IMR-90 (cell line): ENCODE data around the gene TRAF3.

Source experiments
- CEBPB ChIP-seq: IDR thresholded peaks from 2 replicates; pipeline ENCODE4 v1.6.1; 2012; ENCODE audit warnings: low read depth, low read length, improper control_type of control experiment
- ELK1 ChIP-seq: fragments of 150-350 bp; IDR thresholded peaks from 2 replicates; pipeline ENCODE4 v1.6.1; 2016; ENCODE audit warnings: low read depth, mild to moderate bottlenecking, low read length, moderate library complexity, borderline replicate concordance
- MAFK ChIP-seq: IDR thresholded peaks from 2 replicates; pipeline ENCODE4 v1.6.1; 2012; ENCODE audit warnings: low read depth, low read length, improper control_type of control experiment
- MAZ ChIP-seq: IDR thresholded peaks from 2 replicates; pipeline ENCODE4 v1.6.1; 2012; ENCODE audit warnings: low read depth, mild to moderate bottlenecking, low read length, improper control_type of control experiment, moderate library complexity, borderline replicate concordance
- MXI1 ChIP-seq: IDR thresholded peaks from 2 replicates; pipeline ENCODE4 v1.6.1; 2012; ENCODE audit warnings: low read depth, mild to moderate bottlenecking, low read length, moderate library complexity, borderline replicate concordance
- NFE2L2 ChIP-seq: fragments of 150-350 bp; IDR thresholded peaks from 2 replicates; pipeline ENCODE4 v1.6.1; 2016; ENCODE audit warnings: low read depth, mild to moderate bottlenecking, low read length
- POLR2A ChIP-seq: IDR thresholded peaks from 2 replicates; pipeline ENCODE4 v1.6.1; 2012; ENCODE audit warnings: mild to moderate bottlenecking, low read depth, low read length
- RAD21 ChIP-seq: IDR thresholded peaks from 2 replicates; pipeline ENCODE4 v1.6.1; 2012; ENCODE audit warnings: low read length, improper control_type of control experiment
- RCOR1 ChIP-seq: IDR thresholded peaks from 2 replicates; pipeline ENCODE4 v1.6.1; 2012; ENCODE audit warnings: mild to moderate bottlenecking, low read length, improper control_type of control experiment; ENCODE audit not compliant: insufficient replicate concordance
- RFX5 ChIP-seq: IDR thresholded peaks from 2 replicates; pipeline ENCODE4 v1.8.0; 2012; ENCODE audit warnings: low read depth, mild to moderate bottlenecking, low read length, moderate library complexity
- TF ChIP-seq, protein P1 (sequence below): conservative IDR thresholded peaks from 2 replicates; pipeline ENCODE4 v1.5.1; 2012; ENCODE audit warnings: mild to moderate bottlenecking, low read depth, low read length, improper control_type of control experiment
- TF ChIP-seq, protein P2 (sequence below): fragments of 150-350 bp; IDR thresholded peaks from 2 replicates; pipeline ENCODE4 v1.6.1; 2017; ENCODE audit warnings: mild to moderate bottlenecking, antibody characterized with exemption, low read length, low read depth

DNA sequence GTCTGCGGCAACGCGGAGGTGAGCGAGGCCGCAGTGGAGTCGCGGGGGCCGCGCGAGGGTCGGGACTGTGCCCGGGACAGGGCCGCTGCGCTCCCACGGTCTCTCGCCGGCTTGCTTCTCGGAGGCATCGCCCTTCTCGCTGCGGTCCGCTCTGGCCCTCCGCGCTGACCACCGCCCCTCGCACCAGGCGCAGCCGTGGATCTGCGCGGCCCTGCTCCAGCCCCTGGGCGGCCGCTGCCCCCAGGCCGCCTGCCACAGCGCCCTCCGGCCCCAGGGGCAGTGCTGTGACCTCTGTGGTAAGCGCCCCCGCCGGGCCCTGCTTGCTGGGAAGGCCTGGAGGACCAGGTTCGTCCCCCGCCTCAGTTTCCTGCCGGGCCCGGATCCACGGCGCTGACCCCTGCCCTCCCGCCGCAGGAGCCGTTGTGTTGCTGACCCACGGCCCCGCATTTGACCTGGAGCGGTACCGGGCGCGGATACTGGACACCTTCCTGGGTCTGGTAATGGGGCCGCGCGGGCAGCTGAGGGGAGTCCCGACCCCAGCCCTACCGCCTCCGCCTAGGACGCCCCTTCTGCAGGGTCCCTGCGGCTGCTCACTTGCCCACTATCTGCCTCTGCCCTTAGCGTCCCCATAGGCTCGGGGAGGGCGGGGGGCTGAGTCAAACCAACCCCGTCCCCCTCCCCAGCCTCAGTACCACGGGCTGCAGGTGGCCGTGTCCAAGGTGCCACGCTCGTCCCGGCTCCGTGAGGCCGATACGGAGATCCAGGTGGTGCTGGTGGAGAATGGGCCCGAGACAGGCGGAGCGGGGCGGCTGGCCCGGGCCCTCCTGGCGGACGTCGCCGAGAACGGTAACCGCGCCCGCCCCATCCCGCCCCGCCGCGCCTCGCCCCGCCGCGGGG, 152.2 kb downstream of the TRAF3 start:
- TF ChIP-seq, protein P1, sequence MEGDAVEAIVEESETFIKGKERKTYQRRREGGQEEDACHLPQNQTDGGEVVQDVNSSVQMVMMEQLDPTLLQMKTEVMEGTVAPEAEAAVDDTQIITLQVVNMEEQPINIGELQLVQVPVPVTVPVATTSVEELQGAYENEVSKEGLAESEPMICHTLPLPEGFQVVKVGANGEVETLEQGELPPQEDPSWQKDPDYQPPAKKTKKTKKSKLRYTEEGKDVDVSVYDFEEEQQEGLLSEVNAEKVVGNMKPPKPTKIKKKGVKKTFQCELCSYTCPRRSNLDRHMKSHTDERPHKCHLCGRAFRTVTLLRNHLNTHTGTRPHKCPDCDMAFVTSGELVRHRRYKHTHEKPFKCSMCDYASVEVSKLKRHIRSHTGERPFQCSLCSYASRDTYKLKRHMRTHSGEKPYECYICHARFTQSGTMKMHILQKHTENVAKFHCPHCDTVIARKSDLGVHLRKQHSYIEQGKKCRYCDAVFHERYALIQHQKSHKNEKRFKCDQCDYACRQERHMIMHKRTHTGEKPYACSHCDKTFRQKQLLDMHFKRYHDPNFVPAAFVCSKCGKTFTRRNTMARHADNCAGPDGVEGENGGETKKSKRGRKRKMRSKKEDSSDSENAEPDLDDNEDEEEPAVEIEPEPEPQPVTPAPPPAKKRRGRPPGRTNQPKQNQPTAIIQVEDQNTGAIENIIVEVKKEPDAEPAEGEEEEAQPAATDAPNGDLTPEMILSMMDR: no peak
- TF ChIP-seq RCOR1 (no peak), POLR2A (no peak), RAD21 (no peak), MXI1 (no peak), MAZ (no peak), RFX5 (no peak), CEBPB (no peak), NFE2L2 (no peak), ELK1 (no peak), MAFK (no peak)
- TF ChIP-seq, protein P2, sequence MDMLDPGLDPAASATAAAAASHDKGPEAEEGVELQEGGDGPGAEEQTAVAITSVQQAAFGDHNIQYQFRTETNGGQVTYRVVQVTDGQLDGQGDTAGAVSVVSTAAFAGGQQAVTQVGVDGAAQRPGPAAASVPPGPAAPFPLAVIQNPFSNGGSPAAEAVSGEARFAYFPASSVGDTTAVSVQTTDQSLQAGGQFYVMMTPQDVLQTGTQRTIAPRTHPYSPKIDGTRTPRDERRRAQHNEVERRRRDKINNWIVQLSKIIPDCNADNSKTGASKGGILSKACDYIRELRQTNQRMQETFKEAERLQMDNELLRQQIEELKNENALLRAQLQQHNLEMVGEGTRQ: no peak
